HG03060 (cell line): ENCODE data around the gene PJA1.

Experiments used
- ATAC-seq: cut with Tn5 transposase; IDR thresholded peaks from one replicate; pipeline ENCODE4 v1.9.1; 2021; ENCODE audit warnings: low read depth, moderate number of reproducible peaks; ENCODE audit not compliant: unreplicated experiment

The PJA1 gene

DNA sequence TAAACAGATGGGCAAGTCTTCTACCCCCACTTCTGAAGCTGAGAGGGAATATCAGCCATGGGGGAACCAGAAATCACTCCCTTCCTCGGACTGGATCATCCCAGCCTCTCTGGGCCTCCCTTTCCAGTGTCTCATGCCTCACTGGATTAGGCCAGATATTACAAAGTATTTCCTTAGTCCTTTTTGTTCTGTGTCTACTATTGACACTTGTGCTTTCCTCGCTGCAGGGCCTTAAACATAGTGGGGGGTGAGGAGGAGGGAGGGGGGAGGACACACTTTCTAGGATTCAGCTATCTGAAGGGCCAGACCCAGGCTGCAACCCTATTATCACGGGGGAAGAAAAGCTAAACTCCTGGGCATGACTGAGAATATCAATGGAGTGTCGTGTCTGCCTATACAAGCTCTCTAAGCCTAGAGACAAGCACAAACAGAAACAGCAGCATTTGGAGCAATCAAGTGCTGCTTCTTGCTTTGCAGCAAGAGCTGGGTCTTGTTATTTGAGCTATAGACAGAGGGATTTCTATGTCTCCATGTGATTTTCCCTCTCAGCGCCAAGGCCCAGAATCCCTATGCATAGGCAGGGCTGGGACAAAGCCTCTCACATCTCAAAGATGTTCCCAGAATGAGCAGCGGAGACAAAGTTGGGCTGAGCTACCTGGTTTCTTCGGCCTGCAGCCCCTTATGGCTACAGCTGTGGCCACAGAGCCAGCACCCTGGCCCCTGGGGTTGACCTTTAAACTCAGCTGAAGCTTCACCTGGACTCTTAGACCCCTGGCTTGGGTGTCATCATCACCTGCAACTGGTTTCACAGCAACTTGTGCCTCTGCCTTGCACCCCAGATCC lies 20.2 kb downstream of the PJA1 start:
- ATAC-seq: no peak

DNA sequence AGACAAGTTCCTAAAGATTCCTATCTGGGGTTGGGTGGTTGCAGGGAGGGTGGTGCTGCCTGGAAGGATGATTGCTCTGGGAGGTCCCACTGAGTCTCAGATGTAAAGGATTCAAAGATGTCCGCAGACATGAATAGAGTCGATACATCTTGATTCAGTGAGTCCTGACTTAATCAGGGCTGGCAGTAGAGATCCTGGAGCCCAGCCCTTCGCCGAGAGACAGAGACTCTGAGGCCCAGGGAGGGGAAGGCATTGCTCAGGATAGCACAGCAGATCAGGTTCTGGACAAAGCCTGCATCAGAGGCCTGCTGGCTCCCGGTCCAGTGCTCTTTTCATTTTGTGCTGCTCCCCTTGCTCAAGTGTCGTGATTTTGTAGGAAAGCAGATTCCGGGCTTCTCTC lies 21.7 kb downstream of the PJA1 start:
- ATAC-seq: no peak

DNA sequence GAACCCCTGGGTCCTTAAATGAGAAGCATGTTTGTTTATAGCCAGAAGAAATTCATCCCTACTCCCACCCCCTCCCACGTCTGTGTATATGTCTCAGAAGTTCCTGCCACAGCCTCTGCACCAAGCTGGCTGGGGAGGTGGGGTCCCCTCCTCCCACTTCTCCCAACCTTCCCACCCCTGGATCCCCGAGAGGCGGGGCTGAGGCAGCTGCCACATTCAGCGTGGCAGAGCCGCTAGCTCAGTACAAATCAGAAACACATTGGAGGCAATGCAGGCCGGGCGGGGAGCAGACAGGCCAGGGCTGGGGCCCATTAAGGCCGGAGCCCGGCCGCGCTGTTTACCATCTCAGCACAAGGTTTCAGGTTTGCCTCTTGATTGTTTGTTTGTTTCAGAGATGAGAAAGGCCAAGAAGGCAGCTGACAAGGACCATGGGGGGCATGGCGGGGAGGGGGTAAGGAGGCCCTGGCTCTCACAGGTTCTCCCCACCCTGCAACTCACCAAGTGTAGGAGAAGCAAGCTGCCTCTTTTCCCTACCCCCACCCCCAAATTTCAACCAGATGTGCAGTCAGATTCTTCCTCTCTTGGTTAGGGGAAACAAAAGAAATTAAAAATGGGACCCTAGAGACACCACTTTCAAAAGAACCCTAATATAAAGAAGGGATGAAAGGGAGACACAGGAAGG lies 22.3 kb downstream of the PJA1 start:
- no peak for ATAC-seq

DNA sequence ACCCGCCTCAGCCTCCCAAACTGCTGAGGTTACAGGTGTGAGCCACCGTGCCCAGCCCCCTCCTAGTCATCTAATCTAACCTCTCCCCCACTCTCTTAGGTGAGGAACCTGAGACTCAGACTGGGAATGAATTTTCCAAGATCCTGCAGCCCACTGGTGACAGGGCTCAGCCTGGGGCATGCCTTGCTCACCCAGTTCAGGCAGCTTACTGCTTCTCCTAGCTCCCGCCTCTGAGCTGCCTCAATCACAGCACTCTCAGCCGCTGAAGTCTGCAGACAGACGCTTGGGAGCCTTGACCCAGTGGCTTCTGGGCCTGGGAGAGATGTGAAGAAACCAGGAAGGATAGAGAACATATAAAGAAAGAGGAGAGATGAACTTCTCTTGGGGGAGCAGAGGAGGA lies 24.4 kb downstream of the PJA1 start:
- ATAC-seq: no peak

DNA sequence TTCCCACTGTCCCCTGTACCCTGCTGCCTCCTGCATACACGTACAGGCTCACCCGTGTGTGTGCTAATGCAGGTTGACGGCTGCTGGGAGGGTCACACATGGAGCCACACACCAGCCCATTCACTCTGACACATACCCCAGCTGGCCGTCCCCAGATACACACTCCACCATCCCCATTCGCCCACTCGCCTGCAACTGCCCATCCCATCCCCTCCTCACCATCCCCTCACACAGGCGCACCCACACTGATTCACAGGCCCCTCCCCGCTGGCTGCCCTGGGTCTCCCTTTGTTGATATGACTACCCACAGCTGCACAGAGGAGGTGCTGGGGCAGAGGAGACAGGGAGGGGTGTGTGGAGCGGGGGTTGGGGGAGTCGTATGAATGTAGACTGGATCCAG lies 25.7 kb downstream of the PJA1 start:
- no peak for ATAC-seq

DNA sequence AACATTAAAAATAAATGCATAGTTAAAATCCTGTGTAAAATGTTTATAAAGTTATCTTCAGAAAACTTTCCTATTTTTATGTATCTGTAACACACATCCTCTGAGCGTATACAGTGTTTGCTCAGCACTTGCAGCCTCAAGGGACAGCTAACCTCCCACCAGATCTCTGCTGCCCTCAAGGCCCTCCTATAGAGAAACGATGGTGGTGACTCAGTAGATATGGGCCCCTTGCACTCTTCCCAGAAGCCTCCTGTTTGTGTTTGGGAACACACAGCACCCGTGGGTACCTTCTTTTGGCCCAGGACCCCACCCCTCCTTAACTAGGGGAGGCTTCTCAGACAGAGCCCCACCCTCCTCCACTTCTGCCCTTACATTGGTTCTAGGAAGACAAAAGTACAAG lies 26.7 kb downstream of the PJA1 start:
- no peak for ATAC-seq

DNA sequence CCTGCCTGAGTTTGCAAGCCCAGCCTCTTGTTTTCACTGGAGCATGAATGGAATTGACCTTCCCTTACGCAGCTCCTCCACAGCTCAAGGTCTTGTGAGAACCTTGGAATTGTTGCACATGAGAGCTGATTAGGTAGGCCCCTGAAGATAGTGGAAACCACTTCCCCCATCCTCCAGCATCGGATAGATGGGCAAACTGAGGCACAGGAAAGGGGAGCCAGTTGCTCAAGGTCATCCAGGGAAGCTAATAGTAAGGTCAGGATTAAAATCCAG lies 27.2 kb downstream of the PJA1 start:
- ATAC-seq: no peak

DNA sequence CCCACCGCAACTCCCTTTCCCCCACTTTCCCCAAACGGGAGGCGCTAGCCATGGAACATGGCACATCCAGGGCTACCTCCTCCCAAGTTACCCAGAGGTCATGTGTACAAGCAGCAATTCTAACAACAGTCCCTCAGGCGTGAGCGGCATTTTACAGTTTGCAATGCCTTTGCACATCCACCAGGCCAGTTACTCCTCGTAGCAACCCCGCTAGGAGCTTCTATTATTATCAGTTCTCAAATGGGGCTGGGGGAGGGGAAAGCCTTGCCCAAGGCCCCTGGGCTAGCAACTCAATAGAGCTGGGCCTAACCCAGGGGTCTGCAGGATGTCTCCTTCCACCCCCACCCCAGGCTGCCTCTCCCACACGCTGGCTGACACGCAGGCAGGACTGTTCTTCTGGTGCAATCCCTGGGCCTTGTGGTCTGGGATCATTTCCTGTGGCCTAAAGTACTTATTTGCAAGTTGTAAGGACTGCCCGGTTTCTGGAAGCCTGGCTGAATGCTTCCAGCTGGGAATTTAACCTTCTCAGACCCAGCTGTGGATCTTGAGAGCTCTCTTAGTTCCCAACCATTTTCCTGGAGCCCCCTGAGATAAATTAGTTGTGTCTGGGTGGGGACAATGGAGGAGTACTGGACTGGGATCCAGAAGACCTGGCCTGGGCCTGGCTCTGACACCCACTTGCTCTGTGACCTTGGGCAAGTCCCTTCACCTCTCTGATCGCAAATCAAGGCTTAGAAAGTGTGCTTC lies 27.7 kb downstream of the PJA1 start:
- ATAC-seq: no peak

DNA sequence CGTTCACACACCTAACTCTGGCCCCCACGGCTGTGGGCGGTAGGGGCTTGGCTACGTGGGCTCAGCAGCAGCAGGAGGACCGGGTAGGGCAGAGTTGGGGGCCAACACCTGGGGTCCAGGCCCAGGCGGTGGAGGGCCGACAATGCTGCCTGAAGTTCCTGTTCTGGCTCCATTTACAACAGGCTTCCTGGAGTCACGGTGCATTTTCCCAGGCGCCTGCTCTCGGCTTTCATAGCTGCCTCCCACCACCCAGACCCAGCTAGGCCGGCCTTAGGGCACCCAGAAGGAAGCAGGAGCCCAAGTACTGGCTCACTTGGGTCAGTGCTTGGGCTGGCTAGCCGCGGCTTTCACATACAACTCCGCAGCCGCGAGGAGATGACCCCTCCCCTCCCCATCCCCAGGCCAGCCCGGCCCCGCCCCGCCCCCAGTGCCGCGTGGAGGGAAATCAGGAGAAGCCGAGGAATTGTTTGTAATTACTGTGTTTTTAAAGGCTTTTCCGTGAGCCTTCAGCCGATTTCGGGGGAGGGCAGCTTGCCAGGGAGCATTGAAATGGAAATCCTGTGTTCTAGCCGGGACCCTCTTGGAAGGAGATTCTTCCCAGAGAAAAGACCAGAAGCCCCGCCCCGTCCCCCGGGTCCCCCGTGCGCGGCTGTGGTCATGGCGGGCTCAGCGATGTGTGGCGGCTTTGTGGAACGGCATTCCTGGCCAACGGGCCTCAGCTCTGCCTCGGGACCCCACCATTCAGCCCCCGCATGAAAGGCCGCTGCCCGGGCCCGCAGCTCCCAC lies 28.5 kb downstream of the PJA1 start:
- ATAC-seq: no peak

DNA sequence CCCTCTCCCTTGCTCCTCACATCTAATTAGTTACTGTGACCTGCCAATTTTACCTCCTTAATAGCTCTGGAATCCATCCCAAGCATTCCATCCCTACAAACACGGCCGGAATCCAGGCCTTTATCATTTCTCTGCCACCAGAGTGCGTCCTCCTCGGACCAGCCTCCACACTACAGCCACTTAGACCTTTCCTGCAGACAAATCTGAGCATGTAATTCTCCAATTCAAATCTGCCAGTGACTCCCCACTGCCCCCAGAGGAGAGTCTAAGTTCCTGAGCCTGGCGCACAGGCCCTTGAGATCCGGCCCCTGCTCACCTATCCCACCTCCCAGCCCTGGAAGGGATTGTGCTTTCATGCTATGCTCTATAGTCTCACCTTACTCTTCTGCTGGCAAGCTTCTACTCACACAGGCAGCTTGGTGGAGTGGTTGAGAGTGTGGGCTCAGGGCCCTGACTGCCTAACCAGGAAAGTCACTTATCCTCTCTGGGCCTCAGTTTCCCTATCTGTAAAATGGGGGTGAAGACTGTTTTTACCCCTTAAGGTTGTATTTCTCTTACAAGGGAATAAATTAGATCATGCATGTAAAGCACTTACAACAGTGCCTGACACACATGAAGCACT lies 31.2 kb downstream of the PJA1 start:
- ATAC-seq: no peak

DNA sequence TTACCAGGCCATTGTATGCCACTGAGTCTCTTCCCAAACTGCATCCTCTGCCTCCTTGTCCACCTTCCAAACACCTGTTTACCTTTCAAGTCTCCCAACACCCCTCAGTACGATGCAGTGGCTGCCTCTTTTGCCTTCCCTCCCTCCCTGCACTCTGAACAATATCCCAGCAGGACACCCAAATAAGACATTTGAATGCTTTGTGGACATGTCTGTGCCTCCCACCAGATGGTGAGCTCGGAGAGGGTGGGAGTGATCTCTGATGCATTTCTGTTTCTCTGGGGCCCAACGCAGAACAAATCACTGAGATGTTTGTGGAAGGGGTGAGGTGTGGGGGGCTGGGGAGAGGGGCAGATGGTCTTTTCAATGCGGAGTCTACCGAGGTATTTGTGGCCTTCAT lies 33.4 kb downstream of the PJA1 start:
- ATAC-seq: no peak

DNA sequence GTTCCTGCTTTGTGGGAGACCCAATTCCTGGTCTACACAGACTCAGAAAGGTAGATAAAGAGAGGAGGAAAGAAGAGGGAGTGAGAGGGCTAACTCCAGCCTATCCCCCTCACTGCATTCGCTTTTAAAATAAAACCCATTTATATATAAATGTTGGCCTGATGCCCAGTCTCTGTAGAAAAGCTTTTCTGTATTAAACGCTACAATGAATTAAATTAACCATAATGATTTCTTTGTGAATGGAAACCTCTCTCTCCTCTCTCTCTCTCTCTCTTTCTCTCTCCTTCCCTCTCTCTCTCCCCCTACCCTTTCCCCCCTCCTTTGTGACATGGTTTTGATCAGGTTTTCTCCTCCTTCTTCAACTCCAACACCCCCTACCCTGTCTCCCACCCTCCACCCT lies 34.8 kb downstream of the PJA1 start:
- no peak for ATAC-seq

DNA sequence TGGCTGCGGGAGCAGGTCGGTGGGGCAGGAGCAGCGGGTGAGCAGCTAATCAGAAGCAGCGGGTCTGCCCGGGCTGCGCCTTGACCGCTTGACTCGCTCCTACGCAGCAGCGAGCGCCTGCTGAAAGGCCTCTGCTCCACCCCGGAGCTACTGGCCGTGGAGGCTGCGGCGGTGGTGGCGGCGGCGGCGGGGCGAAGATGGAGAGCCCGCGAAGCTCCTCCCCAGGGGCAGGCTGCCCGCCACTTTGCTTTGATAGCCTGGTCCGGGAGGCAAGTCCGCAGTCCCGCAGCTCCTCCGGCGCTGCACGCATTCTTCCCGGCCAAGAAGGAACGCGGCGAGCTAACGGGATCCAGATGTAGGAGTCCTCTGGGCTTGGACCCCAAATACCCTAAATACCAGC lies 36.7 kb downstream of the PJA1 start:
- ATAC-seq: no peak

DNA sequence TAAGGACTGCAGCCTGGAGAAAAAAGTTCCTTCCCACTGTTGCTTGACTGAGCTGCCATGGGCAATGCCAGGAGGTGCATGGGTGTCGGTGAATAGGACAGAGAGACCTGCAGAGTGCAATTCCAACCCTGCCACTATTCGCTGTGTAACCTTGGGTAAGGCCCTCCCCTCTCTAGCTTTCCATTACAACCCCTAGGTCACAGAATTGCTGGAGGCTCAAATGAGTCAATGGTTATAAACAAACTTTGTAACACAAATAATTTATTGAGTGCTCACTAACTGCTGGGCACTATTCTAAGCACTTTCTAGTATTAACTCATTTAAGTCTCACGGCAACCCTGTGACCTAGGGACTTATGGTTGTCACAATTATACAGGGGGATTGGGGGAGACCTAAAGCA lies 37.8 kb downstream of the PJA1 start:
- ATAC-seq: no peak

DNA sequence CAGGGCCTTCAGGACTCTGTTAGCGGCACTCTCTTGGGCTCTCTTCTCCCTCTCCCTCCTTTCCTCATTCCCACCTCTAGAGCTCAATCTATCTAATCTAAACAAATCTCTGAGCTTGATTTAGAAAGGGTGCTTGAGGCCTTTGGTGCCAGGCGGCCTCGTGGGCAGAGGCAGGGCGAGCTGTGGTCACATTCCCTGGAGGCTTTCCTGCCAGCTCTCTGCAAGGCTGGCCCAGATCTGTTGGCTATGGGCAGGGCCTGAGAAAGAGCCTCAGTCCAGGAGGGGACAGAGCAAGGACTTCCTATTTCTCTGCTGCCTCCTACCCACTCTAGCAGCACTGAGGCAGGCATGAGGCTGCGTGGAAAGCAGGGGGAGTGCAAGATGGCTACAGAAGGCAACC lies 38.6 kb downstream of the PJA1 start:
- no peak for ATAC-seq

DNA sequence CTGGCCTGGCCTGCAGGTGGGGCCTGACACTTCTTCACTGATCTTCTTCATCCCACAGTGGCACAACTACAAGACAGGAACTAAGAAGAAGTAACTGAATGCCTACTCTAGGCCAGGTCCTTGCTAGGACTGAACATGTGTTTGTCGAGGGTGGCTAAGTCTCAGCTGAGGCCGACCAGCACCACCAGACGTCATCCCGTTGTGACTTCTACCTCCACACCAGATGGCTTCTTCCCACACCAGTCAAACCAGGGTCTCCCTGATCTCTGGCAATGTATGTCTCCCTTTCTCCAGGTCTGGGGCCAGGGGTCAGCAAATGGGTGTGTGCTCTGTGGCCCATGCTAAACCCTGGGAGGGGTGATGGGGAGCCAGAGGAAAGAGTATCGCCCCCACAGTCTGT lies 40.2 kb downstream of the PJA1 start:
- no peak for ATAC-seq

DNA sequence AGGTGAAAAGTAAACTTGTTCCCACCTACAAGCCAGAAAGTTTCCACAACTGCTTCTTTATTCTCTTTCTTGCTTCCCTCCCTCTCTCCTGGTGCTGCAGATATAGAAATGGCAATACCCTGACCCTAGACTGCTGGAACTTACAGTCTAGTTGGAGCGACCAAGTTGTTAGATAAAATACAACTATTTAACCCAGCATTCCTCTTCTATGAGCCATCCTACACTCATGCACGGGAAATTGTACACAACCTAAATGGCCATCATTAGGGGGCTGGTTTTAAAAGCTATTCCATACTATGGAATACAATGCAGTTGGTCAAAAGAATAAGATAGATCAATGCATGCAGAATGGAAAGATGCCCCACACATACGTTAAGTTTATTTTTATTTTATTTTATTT lies 41.1 kb downstream of the PJA1 start:
- no peak for ATAC-seq

DNA sequence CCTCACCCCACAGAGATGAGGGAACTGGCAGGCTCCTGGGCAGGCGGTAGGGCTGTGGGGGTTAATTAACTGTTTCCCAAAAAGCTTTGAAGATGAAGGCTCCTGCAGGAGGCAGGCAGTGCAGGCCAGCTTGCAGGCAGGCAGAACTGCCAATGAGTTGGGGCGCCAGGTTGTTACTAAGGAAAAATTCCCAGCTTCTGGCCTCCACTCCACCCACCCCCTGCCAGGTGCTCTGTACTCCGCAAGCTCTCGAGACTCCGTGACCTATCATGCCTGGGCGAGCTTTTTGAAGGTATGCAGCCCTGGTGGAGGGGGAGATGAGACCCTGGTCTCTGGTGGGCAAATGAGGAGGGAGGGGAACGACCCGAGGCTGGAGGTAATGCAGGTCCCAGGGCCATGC lies 41.8 kb downstream of the PJA1 start:
- ATAC-seq: no peak

DNA sequence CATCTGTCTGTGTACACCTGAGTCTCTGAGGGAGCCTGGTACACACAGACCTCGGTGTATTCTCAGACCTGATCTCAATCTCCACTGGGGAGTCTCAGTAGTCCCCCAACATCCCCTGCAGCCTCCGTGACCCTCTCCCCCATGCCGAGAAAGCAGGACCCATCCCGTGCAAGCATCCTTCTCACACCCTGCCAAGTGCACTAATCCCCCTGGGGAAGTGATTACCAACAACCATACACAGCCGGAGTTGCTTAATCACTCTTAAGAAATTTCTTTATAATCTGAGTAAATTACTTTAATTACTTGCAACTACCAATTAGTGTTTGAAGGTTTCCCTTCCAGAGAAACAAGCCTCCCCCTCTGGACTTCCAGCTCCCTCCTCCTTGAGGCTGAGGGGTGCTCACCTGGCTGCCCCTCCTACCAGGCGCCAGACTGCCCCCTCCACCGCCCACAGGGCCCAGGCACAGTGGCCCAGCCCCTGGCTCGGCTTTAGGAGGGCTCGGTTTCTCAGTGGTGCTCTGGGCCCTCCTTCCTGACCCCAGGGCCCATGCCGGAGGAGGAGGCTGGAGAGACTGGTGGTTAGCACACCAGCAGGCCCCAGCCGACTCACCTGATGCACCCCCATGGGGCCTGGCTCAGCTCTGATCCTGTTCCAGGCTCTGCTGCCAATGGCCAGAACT lies 43.8 kb downstream of the PJA1 start:
- ATAC-seq: no peak

DNA sequence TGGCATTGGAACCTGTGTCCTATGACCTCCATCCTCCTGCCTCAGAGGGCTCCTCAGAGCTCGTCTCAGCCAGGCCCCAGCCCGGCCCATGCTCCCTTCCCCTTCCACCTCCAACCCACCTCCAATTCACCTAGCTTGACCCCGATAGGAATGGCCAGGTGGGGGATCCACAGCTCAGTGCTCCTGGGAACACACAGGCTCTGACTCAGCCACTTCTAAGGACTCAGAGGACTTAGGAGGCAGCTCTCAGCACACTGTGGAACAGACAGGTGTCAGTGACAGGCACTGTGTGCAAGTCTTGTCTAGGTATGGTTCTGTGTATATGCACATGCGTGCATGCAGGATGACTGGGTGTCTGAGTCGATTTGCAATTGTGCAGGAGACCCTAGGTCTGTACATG lies 44.8 kb downstream of the PJA1 start:
- ATAC-seq: no peak
